AG04449 (cell line): Measurements from ENCODE around the gene TBC1D20.
A peak's percentile ranks its signal among the peaks of the same experiment; 100 is the strongest.

Source experiments
- CTCF ChIA-PET: fragments of 350-600 bp; formaldehyde crosslinking; extraction: SDS; loops from one replicate; lab custom pipeline; 2021; ENCODE audit warnings: antibody characterized with exemption; lab: Yijun Ruan, JAX
- POLR2A ChIA-PET: fragments of 400-600, 350-600 bp; formaldehyde crosslinking; extraction: SDS; loops from one replicate; lab custom pipeline; 2020; ENCODE audit warnings: antibody characterized with exemption, inconsistent platforms; lab: Yijun Ruan, JAX
- DNase-seq: peaks from one replicate; pipeline ENCODE4 v3.0.0-alpha.2; 2010; ENCODE audit warnings: low read depth, low spot score
- H3K4me3 ChIP-seq: 2 replicates; pipeline ENCODE4 v1.5.1; 2011; ENCODE audit warnings: low read depth, mild to moderate bottlenecking, control low read depth, low read length
- TF ChIP-seq, protein P1 (sequence below): IDR thresholded peaks from one replicate; pipeline ENCODE4 v1.5.1; 2011; ENCODE audit warnings: mild to moderate bottlenecking, moderate library complexity, low read length, control low read depth, inconsistent platforms; ENCODE audit not compliant: insufficient read depth; ENCODE audit errors: missing control alignments

The TBC1D20 gene

DNA sequence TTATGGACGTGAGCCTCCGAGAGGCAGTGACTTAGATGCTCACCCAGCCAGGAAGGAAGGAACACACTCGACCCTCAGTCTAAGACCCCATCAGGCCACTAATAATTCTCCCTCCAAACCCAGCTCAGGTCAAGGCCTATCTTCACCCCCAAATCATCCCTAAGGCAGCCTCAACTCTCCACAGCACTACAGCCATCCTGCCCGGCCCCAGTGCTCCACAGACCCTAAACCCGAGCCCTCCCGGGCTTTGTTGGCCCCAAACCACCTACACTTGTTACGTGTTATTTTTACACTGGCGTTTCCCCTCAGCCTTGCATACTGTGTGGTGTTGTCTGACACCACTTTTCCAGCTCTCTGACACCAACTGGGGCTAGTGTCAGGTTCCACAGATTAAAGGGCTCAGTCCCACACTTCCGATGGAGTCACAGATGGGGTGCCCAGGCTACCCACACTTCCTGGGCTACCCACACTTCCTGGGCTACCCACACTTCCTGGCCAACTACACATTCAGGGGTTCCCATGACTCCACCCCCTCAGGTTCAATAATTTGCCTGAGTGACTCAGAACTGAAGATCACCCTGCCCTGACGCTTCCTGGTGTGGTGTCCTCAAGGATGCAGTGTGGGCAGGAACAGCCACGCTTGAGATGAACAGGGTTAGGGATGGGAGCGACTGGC lies 28.9 kb downstream of the TBC1D20 start:
- ChIA-PET CTCF (interaction anchor here (1.3 to 5.0 kb wide), 2 partner anchors 11 to 80 kb away, joined by 3 to 71 read pairs; no protein-coding TSS in a partner anchor), POLR2A (no interaction called here)
- TF ChIP-seq, protein P1, sequence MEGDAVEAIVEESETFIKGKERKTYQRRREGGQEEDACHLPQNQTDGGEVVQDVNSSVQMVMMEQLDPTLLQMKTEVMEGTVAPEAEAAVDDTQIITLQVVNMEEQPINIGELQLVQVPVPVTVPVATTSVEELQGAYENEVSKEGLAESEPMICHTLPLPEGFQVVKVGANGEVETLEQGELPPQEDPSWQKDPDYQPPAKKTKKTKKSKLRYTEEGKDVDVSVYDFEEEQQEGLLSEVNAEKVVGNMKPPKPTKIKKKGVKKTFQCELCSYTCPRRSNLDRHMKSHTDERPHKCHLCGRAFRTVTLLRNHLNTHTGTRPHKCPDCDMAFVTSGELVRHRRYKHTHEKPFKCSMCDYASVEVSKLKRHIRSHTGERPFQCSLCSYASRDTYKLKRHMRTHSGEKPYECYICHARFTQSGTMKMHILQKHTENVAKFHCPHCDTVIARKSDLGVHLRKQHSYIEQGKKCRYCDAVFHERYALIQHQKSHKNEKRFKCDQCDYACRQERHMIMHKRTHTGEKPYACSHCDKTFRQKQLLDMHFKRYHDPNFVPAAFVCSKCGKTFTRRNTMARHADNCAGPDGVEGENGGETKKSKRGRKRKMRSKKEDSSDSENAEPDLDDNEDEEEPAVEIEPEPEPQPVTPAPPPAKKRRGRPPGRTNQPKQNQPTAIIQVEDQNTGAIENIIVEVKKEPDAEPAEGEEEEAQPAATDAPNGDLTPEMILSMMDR = no peak
- DNase-seq = no peak
- H3K4me3 ChIP-seq = no peak overlapping the region

DNA sequence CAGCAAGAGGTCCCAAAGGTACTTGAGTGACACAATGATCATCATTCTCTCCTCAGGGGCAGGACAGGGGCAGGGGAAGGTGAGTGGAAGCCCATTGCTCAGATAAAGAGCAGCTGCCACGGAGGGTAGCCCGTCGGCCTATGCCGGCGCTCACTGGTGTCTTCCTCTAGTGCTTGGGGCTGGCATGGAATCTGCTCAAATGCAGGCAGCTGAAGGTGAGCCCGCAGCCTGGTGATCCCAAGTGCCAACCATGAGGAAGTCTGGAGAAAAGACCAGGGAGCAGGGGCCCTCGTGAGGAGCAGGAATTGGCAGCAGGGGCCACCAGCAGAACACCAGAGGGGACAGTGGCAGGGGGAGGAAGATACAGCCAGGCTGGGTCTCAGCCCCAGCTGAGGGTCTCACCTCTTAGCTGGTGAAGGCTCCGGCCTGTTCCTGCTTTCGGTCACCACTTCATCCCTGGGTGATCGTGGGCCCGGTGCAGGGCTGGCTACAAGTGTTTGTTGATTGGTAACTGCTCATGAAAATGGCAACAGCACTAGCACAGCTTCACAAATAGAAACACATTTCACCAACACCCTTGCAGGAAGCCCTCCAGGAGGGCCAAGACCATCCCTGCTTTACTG lies 29.5 kb downstream of the TBC1D20 start:
- ChIA-PET CTCF (interaction anchor here (0.9 to 5.0 kb wide), 5 partner anchors 12 to 79 kb away, joined by 3 to 71 read pairs (median 3); no protein-coding TSS in a partner anchor), POLR2A (no interaction called here)
- no peak overlapping the region for H3K4me3 ChIP-seq
- no peak for DNase-seq
- TF ChIP-seq, protein P1 = no peak

DNA sequence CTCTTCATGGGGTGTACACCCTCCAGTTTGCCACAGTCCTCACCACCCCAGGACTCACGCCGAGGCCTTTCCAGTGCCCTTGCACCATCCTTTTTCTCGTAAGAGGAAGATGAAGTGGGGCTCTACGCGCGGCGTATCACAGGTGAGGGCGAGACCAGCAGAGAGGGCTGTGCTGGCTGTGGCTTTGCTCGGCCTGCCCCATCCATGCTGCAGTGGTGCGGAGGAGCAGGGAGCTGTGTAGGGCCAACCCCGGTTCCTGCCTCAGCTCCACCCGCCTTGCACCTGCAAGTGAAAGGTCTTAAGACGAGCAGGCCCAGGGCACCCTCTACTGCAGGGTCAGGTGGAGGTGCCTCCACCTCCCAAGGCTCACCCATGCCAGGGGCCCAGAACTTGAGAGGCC lies 30.1 kb downstream of the TBC1D20 start:
- no peak overlapping the region for H3K4me3 ChIP-seq
- TF ChIP-seq, protein P1 = no peak
- POLR2A ChIA-PET = no interaction called here
- no peak for DNase-seq
- CTCF ChIA-PET = interaction anchor here (0.7 to 5.0 kb wide), 10 partner anchors 10 to 102 kb away, joined by 3 to 71 read pairs (median 4); no protein-coding TSS in a partner anchor

DNA sequence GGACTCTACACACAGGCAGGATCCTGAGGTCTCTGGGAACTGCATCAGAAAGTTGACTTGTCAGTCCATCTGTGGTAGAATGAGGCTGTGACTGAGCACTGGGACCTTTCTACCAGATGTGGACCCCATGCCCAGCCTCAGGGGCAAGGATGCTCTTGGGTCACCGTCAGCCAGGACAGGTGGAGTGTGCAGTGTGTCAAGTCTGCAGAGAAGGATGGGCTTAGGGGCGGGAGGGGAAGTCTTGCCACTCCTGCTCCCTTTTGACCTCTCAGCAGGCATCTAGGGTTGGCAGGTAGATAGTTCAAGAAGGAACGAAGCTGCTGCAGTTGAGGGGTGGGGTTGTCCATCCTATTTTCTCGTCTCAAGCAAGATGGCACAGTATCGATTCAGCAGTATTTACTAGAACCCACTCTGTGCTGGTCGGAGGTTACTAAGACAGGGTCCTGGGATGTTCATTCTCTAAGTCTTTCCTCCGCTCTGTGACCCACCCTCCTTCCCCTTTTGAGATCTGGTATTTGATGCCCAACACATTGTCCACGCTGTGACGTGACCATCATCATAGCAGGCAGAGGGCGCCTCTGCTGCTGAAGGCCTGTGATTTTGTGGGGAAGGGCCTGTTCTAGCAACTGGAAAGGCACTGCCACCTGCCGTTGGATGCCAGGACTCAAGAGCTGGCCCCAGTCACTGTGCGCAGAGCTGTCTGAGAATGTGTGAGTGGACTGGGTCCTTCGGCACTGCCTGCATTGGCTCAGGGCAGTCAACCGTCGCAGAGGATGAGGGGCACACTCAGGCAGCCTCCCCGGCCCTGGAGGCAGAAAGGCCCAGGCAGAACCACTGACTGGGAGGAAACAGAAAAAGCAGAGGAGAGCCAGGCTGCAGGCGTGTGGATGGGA lies 31.1 kb downstream of the TBC1D20 start:
- ChIA-PET CTCF (interaction anchor here (0.6 to 5.0 kb wide), 16 partner anchors 9 to 101 kb away, joined by 3 to 71 read pairs (median 4); no protein-coding TSS in a partner anchor), POLR2A (no interaction called here)
- DNase-seq = no peak
- TF ChIP-seq, protein P1 = peak; percentile 70
- H3K4me3 ChIP-seq = no peak overlapping the region

DNA sequence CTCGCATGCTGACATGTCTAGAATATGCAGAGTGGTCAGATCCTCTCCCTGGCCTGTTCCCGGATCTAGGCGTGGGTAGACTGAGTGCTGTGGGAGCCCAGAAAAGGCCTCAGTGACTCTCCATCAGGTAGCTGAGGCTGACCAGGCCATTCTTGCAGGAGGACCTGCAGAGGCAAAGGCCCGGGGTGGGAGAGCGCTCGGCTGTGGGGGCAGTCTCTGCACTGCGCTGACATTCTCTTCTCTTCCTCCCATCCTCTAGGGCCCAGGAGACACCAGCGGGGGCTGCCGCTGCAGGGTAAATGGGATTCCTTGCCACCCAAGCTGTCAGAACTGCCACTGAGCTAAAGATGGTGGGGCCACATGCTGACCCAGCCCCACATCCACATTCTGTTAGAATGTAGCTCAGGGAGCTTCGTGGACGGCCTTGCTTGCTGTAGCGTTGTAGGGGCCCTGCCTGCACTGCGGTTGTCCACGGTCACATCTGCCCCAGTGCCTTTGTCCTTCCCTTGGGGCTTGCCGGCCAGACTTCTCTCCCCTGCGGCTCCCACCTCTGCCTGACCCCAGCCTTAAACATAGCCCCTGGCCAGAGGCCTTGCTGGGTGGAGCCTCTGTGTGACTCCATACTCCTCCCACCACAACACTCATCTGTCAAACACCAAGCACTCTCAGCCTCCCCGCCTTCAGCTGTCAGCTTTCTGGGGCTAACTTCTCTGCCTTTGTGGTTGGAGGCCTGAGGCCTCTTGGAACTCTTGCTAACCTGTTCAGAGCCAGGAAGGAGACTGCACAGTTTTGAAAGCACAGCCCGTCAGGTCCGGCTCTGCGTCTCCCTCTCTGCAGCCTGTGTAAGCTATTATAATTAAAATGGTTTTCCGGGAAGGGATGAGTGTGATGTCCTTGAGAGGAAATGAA lies 32.0 kb downstream of the TBC1D20 start:
- POLR2A ChIA-PET = no interaction called here

More for the DNA sequence above, 32.0 kb downstream of the TBC1D20 start:
- TF ChIP-seq, protein P1 = no peak
- CTCF ChIA-PET = interaction anchor here (0.6 to 5.0 kb wide), 8 partner anchors 8 to 77 kb away, joined by 3 to 71 read pairs (median 4); no protein-coding TSS in a partner anchor
- no peak overlapping the region for H3K4me3 ChIP-seq
- no peak for DNase-seq
